ENCODE results near the gene POLR2E.

DNA sequence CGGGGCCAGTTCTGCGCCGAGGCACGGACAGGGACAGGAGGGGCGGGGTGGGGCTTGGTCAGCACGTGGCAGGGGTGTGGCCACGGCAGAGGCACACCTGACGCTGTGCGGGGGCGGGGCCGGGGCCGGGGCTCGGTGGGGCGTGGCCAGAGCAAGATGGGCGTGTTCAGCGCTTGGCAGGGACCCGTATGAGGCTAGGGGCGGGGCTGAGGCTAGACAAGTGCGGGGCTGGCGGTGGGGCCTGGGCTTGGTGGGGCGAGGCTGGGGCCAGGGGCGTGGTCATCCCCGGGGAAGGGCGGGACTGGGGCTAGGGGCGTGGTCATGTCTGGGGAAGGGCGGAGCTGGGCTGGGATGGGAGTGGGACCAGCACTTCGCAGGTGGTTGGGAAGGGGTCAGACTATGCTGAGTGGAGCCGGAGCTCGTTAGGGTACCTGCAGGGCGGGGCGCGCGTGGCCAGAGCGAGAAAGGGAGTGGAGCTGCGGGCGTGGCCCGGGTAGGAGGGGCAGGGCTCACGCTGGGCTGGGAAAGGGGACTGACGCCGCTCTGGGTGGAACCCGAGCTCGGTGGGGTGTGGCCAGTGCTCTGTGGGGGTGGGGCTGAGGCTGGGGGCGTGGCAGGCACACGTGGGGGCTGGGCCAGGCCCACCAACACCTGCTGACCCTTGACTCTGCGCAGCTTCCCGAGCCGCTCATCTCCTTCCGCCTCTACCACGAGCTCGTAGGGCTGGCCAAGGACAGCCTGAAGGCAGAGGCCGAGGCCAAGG lies 12.8 kb downstream of the POLR2E start:
- TF ChIP-seq, protein P1, sequence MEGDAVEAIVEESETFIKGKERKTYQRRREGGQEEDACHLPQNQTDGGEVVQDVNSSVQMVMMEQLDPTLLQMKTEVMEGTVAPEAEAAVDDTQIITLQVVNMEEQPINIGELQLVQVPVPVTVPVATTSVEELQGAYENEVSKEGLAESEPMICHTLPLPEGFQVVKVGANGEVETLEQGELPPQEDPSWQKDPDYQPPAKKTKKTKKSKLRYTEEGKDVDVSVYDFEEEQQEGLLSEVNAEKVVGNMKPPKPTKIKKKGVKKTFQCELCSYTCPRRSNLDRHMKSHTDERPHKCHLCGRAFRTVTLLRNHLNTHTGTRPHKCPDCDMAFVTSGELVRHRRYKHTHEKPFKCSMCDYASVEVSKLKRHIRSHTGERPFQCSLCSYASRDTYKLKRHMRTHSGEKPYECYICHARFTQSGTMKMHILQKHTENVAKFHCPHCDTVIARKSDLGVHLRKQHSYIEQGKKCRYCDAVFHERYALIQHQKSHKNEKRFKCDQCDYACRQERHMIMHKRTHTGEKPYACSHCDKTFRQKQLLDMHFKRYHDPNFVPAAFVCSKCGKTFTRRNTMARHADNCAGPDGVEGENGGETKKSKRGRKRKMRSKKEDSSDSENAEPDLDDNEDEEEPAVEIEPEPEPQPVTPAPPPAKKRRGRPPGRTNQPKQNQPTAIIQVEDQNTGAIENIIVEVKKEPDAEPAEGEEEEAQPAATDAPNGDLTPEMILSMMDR (IDR thresholded peaks at IDR 0.05): no peak
- TF ChIP-seq POLR2AphosphoS5 (IDR thresholded peaks at IDR 0.05) (no peak), POLR2A (IDR thresholded peaks at IDR 0.05) (no peak)
